Measurements from ENCODE around the gene PGAM5. TPM values are rescaled to one million over a fixed set of nuclear protein-coding genes. Genes with fewer than 3 reads are reported as not detected.
A peak's percentile ranks its signal among the peaks of the same experiment; 100 is the strongest.

Gene PGAM5
- total and polyA plus RNA-seq, 3 donors from 2014 or later: 37.2 to 48.0 (median 40.9) TPM

GRCh38 chr12:132674561-132674960 lies 36.1 kb upstream of the PGAM5 start:
- TF ChIP-seq POLR2A (IDR thresholded peaks at IDR 0.05) (no peak), CTCF (IDR thresholded peaks at IDR 0.05) (no peak)
- no peaks in the 10 kb centered on the region for H3K36me3 ChIP-seq (ENCODE audit: low read depth, missing control alignments)

GRCh38 chr12:132675757-132676432 lies 34.7 kb upstream of the PGAM5 start:
- Histone ChIP-seq H3K27me3 (no peaks in the 10 kb centered on the region), H3K36me3 (ENCODE audit: low read depth, missing control alignments) (no peaks in the 10 kb centered on the region), H3K9me3 (no peaks in the 10 kb centered on the region), H3K4me1 (no peaks in the 10 kb centered on the region), H3K4me3 (no peak overlapping the region), H3K27ac (no peak overlapping the region)
- no peak for TF ChIP-seq CTCF (IDR thresholded peaks at IDR 0.05)
- TF ChIP-seq POLR2A (IDR thresholded peaks at IDR 0.05): no peak
- 97% methylated on average over 14 of the region's 14 CpGs for WGBS, 2 donors
- intact Hi-C loops (cut with DNase I; ENCODE audit: low total_unique reads): no loop called here
- DNase-seq: no peak

More at GRCh38 chr12:132674561-132674960, 36.1 kb upstream of the PGAM5 start:
- no peak for DNase-seq
- H3K4me3 ChIP-seq: no peak overlapping the region
- no peak overlapping the region for H3K27ac ChIP-seq
- intact Hi-C loops (cut with DNase I; ENCODE audit: low total_unique reads): no loop called here
- H3K4me1 ChIP-seq: no peaks in the 10 kb centered on the region
- no peaks in the 10 kb centered on the region for H3K9me3 ChIP-seq
- H3K27me3 ChIP-seq: no peaks in the 10 kb centered on the region
- WGBS, 2 donors: 91 to 95% methylated on average over 5 of the region's 5 CpGs

- Histone ChIP-seq H3K9me3 (no peaks in the 10 kb centered on the region), H3K4me1 (no peaks in the 10 kb centered on the region), H3K27me3 (no peaks in the 10 kb centered on the region), H3K36me3 (ENCODE audit: low read depth, missing control alignments) (no peaks in the 10 kb centered on the region), H3K27ac (no peak overlapping the region), H3K4me3 (no peak overlapping the region)
- no peak for DNase-seq
- 90 to 95% methylated on average over 9 of the region's 9 CpGs for WGBS, 2 donors
- intact Hi-C loops (cut with DNase I; ENCODE audit: low total_unique reads): no loop called here
- no peak for TF ChIP-seq CTCF (IDR thresholded peaks at IDR 0.05)
- TF ChIP-seq POLR2A (IDR thresholded peaks at IDR 0.05): no peak
These were observed 33.1 kb upstream of the PGAM5 start for GRCh38 chr12:132677492-132677891.

DNA sequence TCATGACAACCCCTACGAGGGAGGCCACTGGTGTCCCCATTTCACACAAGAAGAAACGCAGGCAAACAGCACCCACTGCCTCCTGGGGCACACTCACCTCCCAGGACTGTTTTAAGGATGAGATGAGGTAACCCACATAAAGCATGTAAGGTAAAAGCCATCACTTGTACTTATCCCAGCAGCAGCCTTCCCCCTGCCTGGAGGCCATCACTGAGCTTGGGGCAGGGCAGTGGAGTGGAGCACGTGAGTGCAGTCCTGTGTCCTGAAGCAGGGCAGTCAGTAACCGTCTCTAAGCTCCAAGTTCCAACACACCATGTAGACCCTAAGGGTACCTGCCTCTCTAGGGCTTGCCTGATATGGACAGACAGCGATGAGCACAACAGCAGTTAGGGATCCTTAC lies 25.2 kb upstream of the PGAM5 start:
- H3K9me3 ChIP-seq: no peaks in the 10 kb centered on the region
- no peak for DNase-seq
- 50 to 65% methylated on average over 5 of the region's 5 CpGs for WGBS, 2 donors
- intact Hi-C loops (cut with DNase I; ENCODE audit: low total_unique reads): no loop called here
- no peak overlapping the region for H3K27ac ChIP-seq
- H3K4me3 ChIP-seq: no peak overlapping the region
- H3K4me1 ChIP-seq: peaks cover 7% of the 10 kb centered on the region
- TF ChIP-seq CTCF (IDR thresholded peaks at IDR 0.05) (no peak), POLR2A (IDR thresholded peaks at IDR 0.05) (no peak)
- H3K27me3 ChIP-seq: no peaks in the 10 kb centered on the region
- no peaks in the 10 kb centered on the region for H3K36me3 ChIP-seq (ENCODE audit: low read depth, missing control alignments)

GRCh38 chr12:132686825-132687210 lies 23.8 kb upstream of the PGAM5 start:
- H3K27ac ChIP-seq: peak overlapping the region in 1 of 2 donors; percentile 72
- intact Hi-C loops (cut with DNase I; ENCODE audit: low total_unique reads): no loop called here
- WGBS, 2 donors: 1% methylated on average over 39 of the region's 55 CpGs; no CpG with 5 or more reads in 1 of the 2 donors
- no peaks in the 10 kb centered on the region for H3K27me3 ChIP-seq
- H3K36me3 ChIP-seq (ENCODE audit: low read depth, missing control alignments): no peaks in the 10 kb centered on the region
- no peak for TF ChIP-seq POLR2A (IDR thresholded peaks at IDR 0.05)
- TF ChIP-seq CTCF (IDR thresholded peaks at IDR 0.05): no peak
- no peaks in the 10 kb centered on the region for H3K9me3 ChIP-seq
- H3K4me1 ChIP-seq: peaks cover 7% of the 10 kb centered on the region
- H3K4me3 ChIP-seq: peak overlapping the region; percentile 66 to 86
- no peak for DNase-seq
